Embryonic facial prominence (tissue), 1 donor: Measurements from ENCODE around the gene ABCA5.
"Not testable (repeated sequence)": the region's sequence is repeated elsewhere in the genome, so short reads cannot be mapped to it uniquely, and the experiment has no call there.

ENCODE experiments used
- DNase-seq: peaks from one replicate; pipeline ENCODE4 v3.0.0-alpha.2; 2016; ENCODE audit errors: extremely low spot score

ABCA5 gene

DNA sequence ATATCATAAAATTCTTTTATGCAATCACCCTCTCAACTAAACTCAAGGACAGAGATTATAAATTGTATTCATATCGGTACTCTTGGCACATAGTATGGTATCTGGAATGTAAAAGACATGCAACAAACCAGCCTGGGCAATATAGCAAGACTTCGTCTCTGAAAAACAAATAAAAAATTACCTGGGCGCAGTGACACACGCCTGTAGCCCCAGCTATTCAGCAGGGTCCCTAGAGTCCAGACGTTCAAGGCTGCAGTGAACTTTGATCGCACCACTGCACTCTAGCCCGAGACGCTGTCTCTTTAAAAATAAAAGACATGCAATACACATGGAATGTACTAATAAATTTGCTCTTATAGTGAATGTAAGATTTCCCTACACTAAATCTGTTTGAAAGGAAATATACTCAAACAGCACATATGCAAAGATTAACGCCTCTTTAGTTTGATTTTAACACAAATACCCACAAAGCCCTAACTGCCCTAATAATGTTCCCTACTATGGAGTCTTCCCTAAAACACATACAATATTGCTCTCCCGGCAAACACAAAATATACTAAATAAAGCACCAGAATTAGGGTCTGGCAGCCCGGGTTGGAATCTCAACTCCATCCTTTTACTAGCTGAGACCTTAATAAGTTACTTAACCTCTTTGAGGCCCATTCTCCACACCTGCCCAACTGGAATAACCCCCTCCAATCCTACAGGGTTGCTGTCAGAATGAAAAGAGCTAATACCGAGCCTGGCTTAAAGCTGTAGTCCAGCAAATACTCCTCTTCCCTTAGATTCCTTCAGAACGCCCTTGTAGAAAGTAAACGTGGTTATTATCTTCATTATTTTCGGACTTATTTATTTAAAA, 1.2 kb downstream of the ABCA5 start:
- no peak for DNase-seq

DNA sequence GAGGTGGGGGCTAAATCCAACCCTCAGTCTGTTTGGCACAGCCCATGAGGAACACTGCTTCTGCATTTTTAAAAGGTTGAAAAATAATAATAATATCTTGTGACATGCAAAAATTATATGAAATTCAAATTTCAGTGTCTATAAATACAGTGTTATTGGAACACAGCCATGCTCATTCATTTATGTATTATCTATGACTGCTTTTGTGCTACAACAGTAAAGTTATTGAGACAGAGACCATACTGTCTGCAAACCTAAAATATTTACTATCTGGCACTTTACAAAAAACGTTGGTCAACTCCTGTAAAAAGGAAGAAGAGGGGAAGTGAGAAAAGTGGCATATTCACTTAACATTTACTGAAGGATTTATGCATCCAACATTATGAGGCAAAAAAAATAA, 3.1 kb downstream of the ABCA5 start:
- DNase-seq = no peak

GRCh38 chr17:69320908-69321238, 6.1 kb downstream of the ABCA5 start:
- DNase-seq = no peak

- DNase-seq = no peak
Measured at GRCh38 chr17:69320210-69320907, 6.6 kb downstream of the ABCA5 start.

DNA sequence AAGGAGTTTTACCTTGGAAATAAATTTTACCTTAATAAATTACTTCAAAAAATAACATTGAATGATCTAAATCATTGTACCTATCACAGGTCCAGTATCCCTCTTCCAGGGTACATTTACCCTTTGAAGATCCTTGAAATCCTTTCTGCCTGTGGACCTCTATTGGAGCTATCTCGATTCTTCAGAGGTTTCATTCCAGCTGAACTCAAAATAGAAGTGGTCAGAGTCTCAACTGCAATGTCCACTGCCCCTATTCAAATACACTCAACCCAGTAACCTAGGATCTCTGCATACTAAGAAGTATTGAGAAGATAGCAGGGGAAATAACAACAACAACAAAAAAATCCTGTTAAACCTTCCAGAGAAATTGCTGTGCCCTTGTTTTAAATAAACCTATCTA, 9.3 kb downstream of the ABCA5 start:
- DNase-seq = no peak

GRCh38 chr17:69314246-69315065, 12.5 kb downstream of the ABCA5 start:
- DNase-seq = no peak

DNA sequence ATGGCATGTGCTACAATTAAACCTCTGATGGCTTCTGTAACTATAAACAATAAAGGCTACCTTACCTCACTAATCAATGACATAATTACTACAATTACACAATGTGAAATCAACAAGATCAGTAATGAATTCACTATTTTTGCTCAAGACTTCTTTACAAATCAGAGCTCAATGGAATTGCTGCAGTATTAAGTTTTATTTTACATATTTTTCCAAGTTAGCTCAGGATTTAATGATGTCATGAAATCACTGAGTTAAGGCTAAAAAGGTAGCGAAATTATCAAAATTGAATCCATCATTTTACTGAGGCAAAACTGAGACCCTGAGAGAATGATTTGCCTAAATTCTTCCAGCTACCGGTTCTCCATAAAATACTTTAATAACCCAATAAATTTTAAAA, 21.8 kb downstream of the ABCA5 start:
- no peak for DNase-seq

DNA sequence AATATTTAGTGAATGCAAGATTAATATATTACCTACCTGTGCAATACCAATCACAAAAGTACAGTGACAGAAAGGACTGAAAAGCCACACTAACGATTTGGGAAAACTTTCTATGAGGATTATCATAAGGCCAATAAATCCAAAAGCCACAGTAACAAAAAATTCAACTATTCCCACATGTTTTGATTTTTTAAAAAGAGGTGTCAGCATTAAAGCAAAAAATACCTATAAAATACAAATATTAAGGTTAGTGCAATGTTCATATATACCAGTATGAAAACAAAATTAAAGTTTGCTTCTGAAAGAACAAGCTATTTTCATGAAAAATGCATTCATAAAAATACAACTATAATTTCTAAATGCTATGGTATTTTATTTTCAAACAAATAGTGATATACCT, 24.3 kb downstream of the ABCA5 start:
- DNase-seq = no peak

- no peak for DNase-seq
Measured at GRCh38 chr17:69300222-69300621, 26.7 kb downstream of the ABCA5 start.

- DNase-seq = not testable (repeated sequence)
Measured at GRCh38 chr17:69298120-69298722, 28.7 kb downstream of the ABCA5 start.

DNA sequence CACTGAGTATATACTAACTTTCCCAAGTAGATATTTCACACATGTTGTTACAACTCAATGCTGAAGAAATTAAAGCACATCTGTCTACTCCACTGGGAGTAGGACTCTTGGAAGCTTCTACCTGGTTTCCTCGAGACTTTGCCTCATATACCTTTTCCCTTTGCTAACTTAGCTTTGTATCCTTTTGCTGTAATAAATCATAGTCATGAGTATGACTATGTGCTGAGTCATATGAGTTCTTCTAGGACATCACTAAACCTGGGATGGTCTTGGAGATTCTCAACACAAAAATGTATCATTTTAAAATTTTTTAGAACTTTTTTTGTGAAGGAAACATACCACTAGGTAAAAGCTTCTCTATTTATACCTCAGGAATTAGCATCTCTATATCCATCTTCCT, 39.8 kb downstream of the ABCA5 start:
- DNase-seq = no peak

- no peak for DNase-seq
Measured at GRCh38 chr17:69286257-69286656, 40.7 kb downstream of the ABCA5 start.

DNA sequence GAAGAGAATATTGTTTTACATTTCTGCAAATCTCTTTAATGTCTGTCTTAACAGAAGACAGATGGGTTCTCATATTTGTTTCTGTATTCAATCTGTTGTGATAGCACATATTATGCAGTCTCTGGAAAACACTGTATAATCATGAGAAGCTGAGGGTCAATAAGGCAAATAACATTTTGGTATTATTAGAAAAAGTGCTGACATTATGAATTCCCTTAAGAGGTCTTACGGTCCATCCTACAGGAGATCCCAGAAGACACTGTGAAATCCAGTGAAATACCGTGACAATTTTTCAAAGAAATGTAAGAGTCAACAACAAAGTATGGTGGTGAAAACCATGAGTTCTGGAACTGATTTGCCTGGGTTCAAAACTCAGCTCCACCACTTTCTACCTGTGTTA, 42.3 kb downstream of the ABCA5 start:
- DNase-seq = no peak

- DNase-seq = no peak
Measured at GRCh38 chr17:69282002-69282401, 44.9 kb downstream of the ABCA5 start.

DNA sequence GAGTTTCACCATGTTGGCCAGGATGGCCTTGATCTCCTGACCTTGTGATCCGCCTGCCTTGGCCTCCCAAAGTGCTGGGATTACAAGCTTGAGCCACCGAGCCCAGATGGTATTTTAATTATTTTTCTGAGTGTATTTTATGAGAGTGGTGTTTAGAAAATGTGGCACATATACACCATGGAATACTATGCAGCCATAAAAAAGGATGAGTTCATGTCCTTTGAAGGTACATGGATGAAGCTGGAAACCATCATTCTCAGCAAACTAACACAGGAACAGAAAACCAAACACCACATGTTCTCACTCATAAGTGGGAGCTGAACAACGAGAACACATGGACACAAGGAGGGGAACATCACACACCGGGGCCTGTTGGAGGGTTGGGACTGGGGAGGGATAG, 50.7 kb downstream of the ABCA5 start:
- DNase-seq = not testable (repeated sequence)

- no peak for DNase-seq
Measured at GRCh38 chr17:69275751-69276150, 51.2 kb downstream of the ABCA5 start.

GRCh38 chr17:69271023-69271422, 55.9 kb downstream of the ABCA5 start:
- DNase-seq = no peak

- no peak for DNase-seq
Measured at GRCh38 chr17:69269131-69269998, 57.6 kb downstream of the ABCA5 start.

- no peak for DNase-seq
Measured at GRCh38 chr17:69268543-69269014, 58.4 kb downstream of the ABCA5 start.

DNA sequence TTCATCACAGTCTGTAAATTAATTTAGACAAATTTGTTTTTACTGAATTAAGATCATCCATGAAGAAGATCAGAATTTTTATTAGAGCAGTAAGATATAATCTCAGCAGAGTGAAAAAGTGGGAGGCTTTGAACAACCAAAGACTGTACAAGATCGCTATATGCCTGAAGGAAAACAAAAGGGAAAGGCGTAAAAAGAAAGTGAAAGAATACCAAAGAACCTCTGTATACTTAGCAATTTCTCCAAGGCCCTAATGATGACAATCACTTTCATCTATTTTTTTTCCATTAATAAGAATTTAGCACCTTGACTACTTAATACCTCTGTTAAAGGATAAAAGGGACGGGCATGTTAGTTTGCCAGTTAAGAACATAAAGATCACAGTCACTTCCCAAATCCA, 59.7 kb downstream of the ABCA5 start:
- no peak for DNase-seq

- DNase-seq = no peak
Measured at GRCh38 chr17:69265873-69266272, 61.1 kb downstream of the ABCA5 start.
